H9 (cell line): ENCODE measurements around the gene PRKAG2. TPM values are rescaled to one million over a fixed set of nuclear protein-coding genes. Genes with fewer than 3 reads are reported as not detected.

Experiments
- DNase-seq: peaks from one replicate; pipeline ENCODE4 v3.0.0-alpha.2; 2017
- H2AFZ ChIP-seq: one replicate; pipeline ENCODE4 v1.6.1; 2013; ENCODE audit warnings: mild to moderate bottlenecking, low read length, control low read depth, moderate library complexity
- H2AK5ac ChIP-seq: 2 replicates; pipeline ENCODE4 v1.6.1; 2013; ENCODE audit warnings: low read length, control low read depth, mixed read lengths; ENCODE audit not compliant: insufficient read length
- H2BK120ac ChIP-seq: one replicate; pipeline ENCODE4 v1.6.1; 2013; ENCODE audit warnings: low read depth, mild to moderate bottlenecking, low read length, control low read depth, inconsistent platforms; ENCODE audit not compliant: poor library complexity, severe bottlenecking
- H2BK12ac ChIP-seq: 2 replicates; pipeline ENCODE4 v1.6.1; 2013; ENCODE audit warnings: low read length, control low read depth, mixed read lengths, low read depth; ENCODE audit not compliant: insufficient read length
- H2BK15ac ChIP-seq: 2 replicates; pipeline ENCODE4 v1.6.1; 2013; ENCODE audit warnings: low read depth, low read length, control low read depth
- H2BK20ac ChIP-seq: one replicate; pipeline ENCODE4 v1.6.1; 2013; ENCODE audit warnings: low read depth, mild to moderate bottlenecking, low read length, control low read depth, inconsistent platforms; ENCODE audit not compliant: poor library complexity, severe bottlenecking
- H2BK5ac ChIP-seq: 2 replicates; pipeline ENCODE4 v1.6.1; 2013; ENCODE audit warnings: low read length, control low read depth, mixed read lengths; ENCODE audit not compliant: insufficient read length
- H3K14ac ChIP-seq: 2 replicates; pipeline ENCODE4 v1.6.1; 2013; ENCODE audit warnings: low read length, control low read depth; ENCODE audit not compliant: insufficient read depth
- H3K18ac ChIP-seq: 2 replicates; pipeline ENCODE4 v1.6.1; 2013; ENCODE audit warnings: low read depth, mild to moderate bottlenecking, mixed read lengths, low read length, control low read depth; ENCODE audit not compliant: insufficient read length
- H3K23ac ChIP-seq: 2 replicates; pipeline ENCODE4 v1.6.1; 2013; ENCODE audit warnings: low read length, control low read depth, mixed read lengths, low read depth; ENCODE audit not compliant: insufficient read length
- H3K23me2 ChIP-seq: 2 replicates; pipeline ENCODE4 v1.6.1; 2013; ENCODE audit warnings: low read depth, mild to moderate bottlenecking, mixed read lengths, low read length, control low read depth; ENCODE audit not compliant: insufficient read length, poor library complexity, severe bottlenecking
- H3K27ac ChIP-seq: 2 replicates; pipeline ENCODE4 v1.5.1; 2013; ENCODE audit warnings: low read length, control low read depth, mixed read lengths, low read depth; ENCODE audit not compliant: insufficient read length
- H3K27me3 ChIP-seq: 2 replicates; pipeline ENCODE4 v1.6.1; 2013; ENCODE audit warnings: low read length, control low read depth, inconsistent platforms; ENCODE audit not compliant: insufficient read depth
- H3K4ac ChIP-seq: 2 replicates; pipeline ENCODE4 v1.6.1; 2013; ENCODE audit warnings: low read depth, mild to moderate bottlenecking, control low read depth, inconsistent platforms, low read length, moderate library complexity
- H3K4me1 ChIP-seq: 2 replicates; pipeline ENCODE4 v1.6.1; 2013; ENCODE audit warnings: low read length, control low read depth, inconsistent platforms; ENCODE audit not compliant: insufficient read depth
- H3K4me2 ChIP-seq: 2 replicates; pipeline ENCODE4 v1.6.1; 2013; ENCODE audit warnings: low read length, control low read depth, mixed read lengths; ENCODE audit not compliant: insufficient read length, insufficient read depth
- H3K56ac ChIP-seq: 2 replicates; pipeline ENCODE4 v1.6.1; 2013; ENCODE audit warnings: low read depth, mild to moderate bottlenecking, mixed read lengths, low read length, control low read depth; ENCODE audit not compliant: insufficient read length
- H3K79me1 ChIP-seq: 2 replicates; pipeline ENCODE4 v1.6.1; 2013; ENCODE audit warnings: low read depth, mild to moderate bottlenecking, moderate library complexity, low read length, control low read depth, inconsistent platforms; ENCODE audit not compliant: insufficient read depth, poor library complexity, severe bottlenecking
- H3K79me2 ChIP-seq: 2 replicates; pipeline ENCODE4 v1.6.1; 2013; ENCODE audit warnings: low read length, control low read depth, inconsistent platforms; ENCODE audit not compliant: insufficient read depth
- H3K9ac ChIP-seq: 2 replicates; pipeline ENCODE4 v1.6.1; 2013; ENCODE audit warnings: low read length, control low read depth, mixed read lengths; ENCODE audit not compliant: insufficient read length; ENCODE audit errors: extremely low read depth
- H3K9me3 ChIP-seq: one replicate; pipeline ENCODE4 v1.6.1; 2013; ENCODE audit warnings: low read depth, low read length, inconsistent platforms; ENCODE audit not compliant: control insufficient read depth
- H3T11ph ChIP-seq: one replicate; pipeline ENCODE4 v1.6.1; 2013; ENCODE audit warnings: mild to moderate bottlenecking, low read length, control low read depth, inconsistent platforms
- H4K20me1 ChIP-seq: one replicate; pipeline ENCODE4 v1.6.1; 2013; ENCODE audit not compliant: control insufficient read depth, insufficient read length, insufficient read depth
- H4K5ac ChIP-seq: 2 replicates; pipeline ENCODE4 v1.6.1; 2013; ENCODE audit warnings: low read depth, mild to moderate bottlenecking, mixed read lengths, low read length, control low read depth; ENCODE audit not compliant: insufficient read length
- H4K8ac ChIP-seq: replicated peaks from 2 replicates; pipeline ENCODE4 v1.6.1; 2013; ENCODE audit warnings: low read length, control low read depth, mixed read lengths, low read depth; ENCODE audit not compliant: insufficient read length
- H4K91ac ChIP-seq: 2 replicates; pipeline ENCODE4 v1.6.1; 2013; ENCODE audit warnings: low read depth, mild to moderate bottlenecking, moderate library complexity, mixed read lengths, low read length, control low read depth; ENCODE audit not compliant: insufficient read length
- H3K27ac Mint-ChIP-seq, 3 experiments: 2 replicates in 2 of 3; 3 replicates in 1 of 3; pipeline ENCODE4 v1.8.0; 2020 to 2021; ENCODE audit warnings: mixed read lengths in 3 of 3, mild to moderate bottlenecking in 1 of 3, moderate library complexity in 1 of 3
- H3K27me3 Mint-ChIP-seq: 2 replicates; pipeline ENCODE4 v1.8.0; 2021; ENCODE audit warnings: low read depth, mild to moderate bottlenecking, moderate library complexity, mixed read lengths
- H3K36me3 Mint-ChIP-seq, 3 experiments: 2 replicates in 2 of 3; 3 replicates in 1 of 3; pipeline ENCODE4 v1.8.0; 2020 to 2021; ENCODE audit warnings: low read depth in 3 of 3, mixed read lengths in 3 of 3; ENCODE audit not compliant: insufficient read depth in 1 of 3
- H3K4me1 Mint-ChIP-seq, 2 experiments: 2 replicates each; pipeline ENCODE4 v1.8.0; 2020; ENCODE audit warnings: mixed read lengths in 2 of 2
- H3K4me3 Mint-ChIP-seq, 2 experiments: 2 replicates in 1 of 2; 3 replicates in 1 of 2; pipeline ENCODE4 v1.8.0; 2020 to 2021; ENCODE audit warnings: mild to moderate bottlenecking in 2 of 2, mixed read lengths in 2 of 2, moderate library complexity in 1 of 2
- H3K9me3 Mint-ChIP-seq, 2 experiments: 2 replicates in 1 of 2; 3 replicates in 1 of 2; pipeline ENCODE4 v1.8.0; 2020; ENCODE audit warnings: mild to moderate bottlenecking in 2 of 2, mixed read lengths in 2 of 2, moderate library complexity in 1 of 2
- CTCF ChIP-seq: fragments of 200-600 bp; sonication (generic); conservative IDR thresholded peaks from 3 replicates; pipeline ENCODE4 v1.8.0; 2021; ENCODE audit warnings: antibody characterized with exemption, mild to moderate bottlenecking
- WGBS: extraction: QIAGEN DNeasy Blood & Tissue Kit; methylation state at CpG from one replicate; pipeline ENCODE4 v1.1.7; 2013; ENCODE audit warnings: missing lambda C conversion rate, low lambda C conversion rate, mixed read lengths; ENCODE audit not compliant: insufficient read length; ENCODE audit errors: extremely low coverage; 5-methylcytosine and 5-hydroxymethylcytosine counted together
- total RNA-seq: library from RNA; stranded (reverse); gene quantifications from 2 replicates; pipeline ENCODE4 v1.2.1, GENCODE V29; 2021

Gene PRKAG2
- total RNA-seq, 1 experiment from 2014 or later: 11.8 TPM

DNA sequence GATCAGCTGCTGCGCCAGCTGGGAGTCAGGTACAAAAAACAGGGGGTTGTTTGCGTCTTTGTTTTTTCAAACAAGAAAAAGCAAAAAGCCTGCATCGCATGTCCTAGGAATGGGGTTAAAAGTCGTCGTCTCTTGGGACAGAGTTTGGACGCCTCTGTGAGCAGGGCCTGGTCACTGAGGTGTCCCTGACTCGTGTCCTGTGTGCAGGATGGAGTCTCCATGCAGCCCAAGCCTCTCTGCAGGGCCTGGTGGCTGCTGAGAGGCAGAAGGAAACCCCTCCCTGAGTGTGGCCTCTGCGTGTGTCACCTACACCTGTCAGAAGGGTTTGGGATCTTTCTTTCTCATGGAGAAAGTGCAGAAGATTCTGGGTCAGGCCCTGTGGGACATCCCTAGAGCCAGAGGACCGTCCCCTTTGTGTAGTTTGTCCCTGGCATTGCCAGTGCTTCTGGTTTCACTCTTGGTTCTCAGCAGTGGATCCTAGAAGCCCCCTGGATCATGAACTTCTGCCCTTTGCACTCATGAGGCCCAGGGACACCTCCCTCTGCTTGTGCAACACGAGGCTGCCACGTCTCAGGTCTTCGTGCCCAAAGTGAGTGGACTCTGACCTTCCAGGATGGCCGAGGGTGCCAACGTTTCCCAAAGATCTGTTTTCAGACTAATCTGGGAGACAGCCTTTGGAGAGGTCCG is 75.0 kb downstream of the PRKAG2 start:
- Histone ChIP-seq H3K4me1 (no peaks in the 10 kb centered on the region), H3K79me1 (no peaks in the 10 kb centered on the region), H3K79me2 (no peaks in the 10 kb centered on the region), H3K23ac (no peak overlapping the region), H3K4ac (no peak overlapping the region), H3K23me2 (no peaks in the 10 kb centered on the region), H4K5ac (no peak overlapping the region), H4K20me1 (no peaks in the 10 kb centered on the region), H2BK5ac (no peak overlapping the region), H3K9me3 (no peaks in the 10 kb centered on the region), H2AFZ (no peak overlapping the region), H4K8ac (no peak overlapping the region), H3K27me3 (no peaks in the 10 kb centered on the region), H3K27ac (no peak overlapping the region), H3K9ac (no peak overlapping the region), H3K14ac (no peak overlapping the region), H3T11ph (no peak overlapping the region), H2BK12ac (no peak overlapping the region), H2BK20ac (no peak overlapping the region), H2BK120ac (no peak overlapping the region), H3K56ac (no peak overlapping the region), H3K4me2 (no peak overlapping the region), H3K18ac (no peak overlapping the region), H2AK5ac (no peak overlapping the region), H2BK15ac (no peak overlapping the region), H4K91ac (no peak overlapping the region)
- Mint-ChIP-seq H3K4me1 (0 out of 4 replicates have a peak, but pooled peaks cover 0 to 3% of the 10 kb centered on the region in 2 experiments), H3K4me3 (no peak overlapping the region), H3K9me3 (no peaks in the 10 kb centered on the region; a peak in 1 of 5 replicates), H3K27me3 (peaks cover 4% of the 10 kb centered on the region), H3K36me3 (no peaks in the 10 kb centered on the region), H3K27ac (no peak overlapping the region; a peak in 1 of 7 replicates)
- DNase-seq: no peak
- no peak for TF ChIP-seq CTCF
- no CpG with 5 or more reads among the region's 15 CpGs for WGBS
